HepG2 (cell line): ENCODE data around the gene AIP. TPM values are rescaled to one million over a fixed set of nuclear protein-coding genes. Genes with fewer than 3 reads are reported as not detected.

ENCODE experiments used
- BATF2 ChIP-seq: sonication (generic); formaldehyde crosslinking; IDR thresholded peaks from 2 replicates; pipeline ENCODE4 v1.8.0; 2022; ENCODE audit warnings: mild to moderate bottlenecking, missing genetic modification reagents, moderate library complexity
- CC2D1A ChIP-seq: sonication (generic); formaldehyde crosslinking; IDR thresholded peaks from 2 replicates; pipeline ENCODE4 v1.8.1; 2023; ENCODE audit warnings: mild to moderate bottlenecking, missing genetic modification reagents
- ELF4 ChIP-seq: sonication (generic); formaldehyde crosslinking; IDR thresholded peaks from 2 replicates; pipeline ENCODE4 v1.5.0; 2020; ENCODE audit warnings: missing genetic modification reagents, mild to moderate bottlenecking, moderate library complexity, borderline replicate concordance
- GABPA ChIP-seq, 2 experiments: IDR thresholded peaks; 2 replicates each; pipeline ENCODE4 v1.6.1; 2011 to 2016; ENCODE audit warnings: low read depth in 2 of 2, low read length in 1 of 2, missing biosample characterization in 1 of 2, missing genetic modification characterization in 1 of 2
- IRF9 ChIP-seq: sonication (generic); formaldehyde crosslinking; IDR thresholded peaks from 2 replicates; pipeline ENCODE4 v1.8.0; 2022; ENCODE audit warnings: missing genetic modification reagents, mild to moderate bottlenecking, borderline replicate concordance
- JDP2 ChIP-seq: sonication (generic); formaldehyde crosslinking; IDR thresholded peaks from 2 replicates; pipeline ENCODE4 v1.8.1; 2022; ENCODE audit warnings: missing genetic modification reagents, borderline replicate concordance
- PATZ1 ChIP-seq: sonication (generic); formaldehyde crosslinking; IDR thresholded peaks from 2 replicates; pipeline ENCODE4 v1.4.0; 2020; ENCODE audit warnings: missing genetic modification reagents
- PRPF4 ChIP-seq: fragments of 200-400 bp; formaldehyde crosslinking; IDR thresholded peaks from 2 replicates; pipeline ENCODE4 v1.6.1; 2016; ENCODE audit warnings: low read length, low read depth; ENCODE audit not compliant: poor library complexity, severe bottlenecking
- STAG1 ChIP-seq: sonication (generic); formaldehyde crosslinking; IDR thresholded peaks from 2 replicates; pipeline ENCODE4 v1.4.0; 2020; ENCODE audit warnings: missing genetic modification reagents
- THYN1 ChIP-seq: sonication (generic); formaldehyde crosslinking; IDR thresholded peaks from 2 replicates; pipeline ENCODE4 v1.8.1; 2023; ENCODE audit warnings: low read depth, mild to moderate bottlenecking, moderate library complexity, missing genetic modification reagents, borderline replicate concordance
- ZEB1 ChIP-seq: IDR thresholded peaks from 2 replicates; pipeline ENCODE4 v1.6.1; 2012; ENCODE audit warnings: mild to moderate bottlenecking, low read depth, inconsistent platforms; ENCODE audit not compliant: insufficient replicate concordance
- ZNF101 ChIP-seq: sonication (generic); formaldehyde crosslinking; IDR thresholded peaks from 2 replicates; pipeline ENCODE4 v1.4.0; 2020; ENCODE audit warnings: mild to moderate bottlenecking, low read depth, missing genetic modification reagents, borderline replicate concordance
- ZNF17 ChIP-seq: sonication (generic); formaldehyde crosslinking; IDR thresholded peaks from 2 replicates; pipeline ENCODE4 v1.5.0; 2020; ENCODE audit warnings: mild to moderate bottlenecking, missing genetic modification reagents
- ZNF580 ChIP-seq: IDR thresholded peaks from 2 replicates; pipeline ENCODE4 v1.6.1; 2016; ENCODE audit warnings: low read depth, borderline replicate concordance
- ZNF609 ChIP-seq: sonication (generic); formaldehyde crosslinking; IDR thresholded peaks from 2 replicates; pipeline ENCODE4 v1.4.0; 2020; ENCODE audit warnings: mild to moderate bottlenecking, missing genetic modification reagents, borderline replicate concordance
- ZNF703 ChIP-seq: sonication (generic); formaldehyde crosslinking; IDR thresholded peaks from 2 replicates; pipeline ENCODE4 v1.5.1; 2020; ENCODE audit warnings: missing genetic modification reagents, mild to moderate bottlenecking, moderate library complexity, borderline replicate concordance
- ZNF776 ChIP-seq: sonication (generic); formaldehyde crosslinking; IDR thresholded peaks from 2 replicates; pipeline ENCODE4 v1.4.0; 2020; ENCODE audit warnings: mild to moderate bottlenecking, missing genetic modification reagents
- ZNF790 ChIP-seq: sonication (generic); formaldehyde crosslinking; IDR thresholded peaks from 2 replicates; pipeline ENCODE4 v1.8.0; 2022; ENCODE audit warnings: missing genetic modification reagents, mild to moderate bottlenecking, borderline replicate concordance
- ZSCAN20 ChIP-seq: sonication (generic); formaldehyde crosslinking; IDR thresholded peaks from 2 replicates; pipeline ENCODE4 v1.4.0; 2020; ENCODE audit warnings: missing genetic modification reagents, mild to moderate bottlenecking, borderline replicate concordance
- polyA plus RNA-seq, 8 experiments: library from polyadenylated mRNA; depleted of rRNA in 3 of 8; stranded (reverse) in 7 of 8; unstranded in 1 of 8; fragments of >200 nt; fragmentation: Illumina TruSeq in 4 of 8; extraction: Trizol in 4 of 8; gene quantifications; 2 replicates each; pipeline versions ENCODE4 v1.2.1 to v1.2.3, GENCODE V29; 2011 to 2016; ENCODE audit warnings: low read depth in 4 of 8, missing spikeins in 1 of 8, mixed read lengths in 1 of 8; ENCODE audit not compliant: insufficient read depth in 1 of 8
- total RNA-seq, 5 experiments: library from RNA; depleted of rRNA; stranded (reverse); fragments of >200 nt; fragmentation: Illumina TruSeq; extraction: Trizol; gene quantifications; 2 replicates each; pipeline ENCODE4 v1.2.3, GENCODE V29; 2016; ENCODE audit warnings: low read depth in 1 of 5

AIP gene
- total and polyA plus RNA-seq, 2 of the 13 experiments (the other 11 are each of a cell fraction or from before 2014, with no cell fraction given): 51.8 to 110 TPM

- no peak for TF ChIP-seq ZNF101 (CRISPR knock-in tag)
- TF ChIP-seq PRPF4: no peak
- TF ChIP-seq ZEB1: no peak
- TF ChIP-seq GABPA (IDR thresholded peaks at IDR 0.05; ENCODE audit: low read depth, low read length): no peak
- peak; percentile 33; the same call in 1 of the 2 replicates for TF ChIP-seq GABPA (CRISPR knock-in tag; IDR thresholded peaks at IDR 0.05; ENCODE audit: low read depth)
- TF ChIP-seq IRF9 (CRISPR knock-in tag): peak; percentile 71; the same call in 1 of the 2 replicates
- TF ChIP-seq ZNF580: peak; percentile 43; the same call in 1 of the 2 replicates
- no peak for TF ChIP-seq ZNF703 (CRISPR knock-in tag)
- peak; percentile 92 for TF ChIP-seq STAG1 (CRISPR knock-in tag)
- TF ChIP-seq ELF4 (CRISPR knock-in tag): no peak
- TF ChIP-seq JDP2 (CRISPR knock-in tag): no peak
- TF ChIP-seq ZNF776 (CRISPR knock-in tag): no peak
- TF ChIP-seq ZNF609 (CRISPR knock-in tag): peak; percentile 62
- TF ChIP-seq PATZ1 (CRISPR knock-in tag): peak; percentile 46
- TF ChIP-seq ZNF17 (CRISPR knock-in tag): no peak
- TF ChIP-seq CC2D1A (CRISPR knock-in tag): no peak
- no peak for TF ChIP-seq ZNF790 (CRISPR knock-in tag)
- no peak for TF ChIP-seq ZSCAN20 (CRISPR knock-in tag)
- TF ChIP-seq BATF2 (CRISPR knock-in tag): peak; percentile 35; the same call in 1 of the 2 replicates
- TF ChIP-seq THYN1 (CRISPR knock-in tag): no peak
Measured at GRCh38 chr11:67505605-67506396, 23.0 kb downstream of the AIP start (continued).
